ENCODE data around the gene LY86. TPM values are rescaled to one million over a fixed set of nuclear protein-coding genes. Genes with fewer than 3 reads are reported as not detected.

LY86 gene
- total and polyA plus RNA-seq, 2 donors (not counting 1 experiment from before 2014, with no cell fraction given): 68.7 to 90.2 TPM

- ChIA-PET POLR2A (no interaction called here), CTCF (interaction anchor here (1.3 to 1.9 kb wide), 3 partner anchors 12 to 481 kb away, joined by 4 to 5 read pairs (median 5); no protein-coding TSS in a partner anchor)
- H3K36me3 ChIP-seq (replicated peaks in 1 of 2; ENCODE audit: control extremely low read depth in 1 of 2, control insufficient read depth in 1 of 2, extremely low read depth in 1 of 2, insufficient read depth in 2 of 2, low read length in 1 of 2): no peaks in the 10 kb centered on the region
- ATAC-seq (ENCODE audit: low read depth) (no peak), DNase-seq (no peak)
- peaks cover 0 to 7% (median 2%) of the 10 kb centered on the region in 3 donors for H3K9me3 ChIP-seq (ENCODE audit: control extremely low read depth in 1 of 3, control insufficient read depth in 2 of 3, insufficient read depth in 1 of 3, low read length in 2 of 3)
- Mint-ChIP-seq H3K27me3 (peaks cover 18% of the 10 kb centered on the region), H3K4me1 (peaks cover 4% of the 10 kb centered on the region), H3K9me3 (ENCODE audit: insufficient read depth) (peaks cover 4% of the 10 kb centered on the region), H3K27ac (no peak overlapping the region), H3K4me3 (no peak overlapping the region)
- H2AFZ ChIP-seq (ENCODE audit: insufficient read depth, low read depth, low read length, poor library complexity, severe bottlenecking): no peak overlapping the region
- no peak overlapping the region for H3K4me2 ChIP-seq (replicated peaks; ENCODE audit: low read depth, low read length, poor library complexity, severe bottlenecking)
- intact Hi-C loops (cut with micrococcal nuclease): no loop called here
- no peak overlapping the region for H3K27ac ChIP-seq (ENCODE audit: low read length in 2 of 2)
- H4K20me1 ChIP-seq (ENCODE audit: control insufficient read depth, insufficient read depth, low read length, poor library complexity, severe bottlenecking): no peaks in the 10 kb centered on the region
- H3K4me3 ChIP-seq (ENCODE audit: control extremely low read depth in 1 of 5, extremely low read depth in 1 of 5, insufficient read depth in 1 of 5, low read depth in 2 of 5, low read length in 4 of 5): no peak overlapping the region
- peaks cover 0 to 8% (median 0%) of the 10 kb centered on the region in 4 experiments for H3K27me3 ChIP-seq (replicated peaks in 1 of 4; ENCODE audit: control extremely low read depth in 1 of 4, control insufficient read depth in 3 of 4, insufficient read depth in 4 of 4, low read length in 3 of 4)
- no peak overlapping the region for H3K9ac ChIP-seq (ENCODE audit: low read length)
- no peaks in the 10 kb centered on the region for H3K79me2 ChIP-seq (ENCODE audit: control insufficient read depth, insufficient read depth, low read length)
- no peaks in the 10 kb centered on the region for H3K4me1 ChIP-seq (ENCODE audit: control insufficient read depth in 2 of 2, insufficient read depth in 2 of 2, low read length in 2 of 2)
- no peak for TF ChIP-seq CTCF (IDR thresholded peaks at IDR 0.05)
- TF ChIP-seq EZH2 (IDR thresholded peaks at IDR 0.05; ENCODE audit: borderline replicate concordance, insufficient read depth, low read depth, low read length, poor library complexity, severe bottlenecking): no peak
- WGBS (ENCODE audit: insufficient coverage): 91% methylated on average over 4 of the region's 4 CpGs
These were observed 49.5 kb upstream of the LY86 start for GRCh38 chr6:6539036-6539435.

GRCh38 chr6:6542357-6542756, 46.2 kb upstream of the LY86 start:
- H4K20me1 ChIP-seq (ENCODE audit: control insufficient read depth, insufficient read depth, low read length, poor library complexity, severe bottlenecking): no peaks in the 10 kb centered on the region
- ChIA-PET POLR2A (no interaction called here), CTCF (interaction anchor here (0.8 to 2.0 kb wide), 3 partner anchors 48 to 485 kb away, joined by 3 to 7 read pairs (median 3); no protein-coding TSS in a partner anchor)
- no peak overlapping the region for H3K9ac ChIP-seq (ENCODE audit: low read length)
- H3K27ac ChIP-seq (ENCODE audit: low read length in 2 of 2): no peak overlapping the region
- Mint-ChIP-seq H3K27ac (no peak overlapping the region), H3K4me3 (no peak overlapping the region), H3K9me3 (ENCODE audit: insufficient read depth) (peaks cover 4% of the 10 kb centered on the region), H3K27me3 (peaks cover 37% of the 10 kb centered on the region), H3K4me1 (peaks cover 13% of the 10 kb centered on the region)
- no peak overlapping the region for H3K4me3 ChIP-seq (ENCODE audit: control extremely low read depth in 1 of 5, extremely low read depth in 1 of 5, insufficient read depth in 1 of 5, low read depth in 2 of 5, low read length in 4 of 5)
- peaks cover 14 to 15% of the 10 kb centered on the region in 2 donors for H3K4me1 ChIP-seq (ENCODE audit: control insufficient read depth in 2 of 2, insufficient read depth in 2 of 2, low read length in 2 of 2)
- DNase-seq (no peak), ATAC-seq (ENCODE audit: low read depth) (no peak)
- peaks cover 0 to 28% (median 9%) of the 10 kb centered on the region in 4 experiments for H3K27me3 ChIP-seq (replicated peaks in 1 of 4; ENCODE audit: control extremely low read depth in 1 of 4, control insufficient read depth in 3 of 4, insufficient read depth in 4 of 4, low read length in 3 of 4)
- no peaks in the 10 kb centered on the region for H3K36me3 ChIP-seq (replicated peaks in 1 of 2; ENCODE audit: control extremely low read depth in 1 of 2, control insufficient read depth in 1 of 2, extremely low read depth in 1 of 2, insufficient read depth in 2 of 2, low read length in 1 of 2)
- H3K9me3 ChIP-seq (ENCODE audit: control extremely low read depth in 1 of 3, control insufficient read depth in 2 of 3, insufficient read depth in 1 of 3, low read length in 2 of 3): peaks cover 0 to 10% (median 2%) of the 10 kb centered on the region in 3 donors
- intact Hi-C loops (cut with micrococcal nuclease): no loop called here
- no peaks in the 10 kb centered on the region for H3K79me2 ChIP-seq (ENCODE audit: control insufficient read depth, insufficient read depth, low read length)
- no peak overlapping the region for H2AFZ ChIP-seq (ENCODE audit: insufficient read depth, low read depth, low read length, poor library complexity, severe bottlenecking)
- no peak overlapping the region for H3K4me2 ChIP-seq (replicated peaks; ENCODE audit: low read depth, low read length, poor library complexity, severe bottlenecking)
- TF ChIP-seq CTCF (IDR thresholded peaks at IDR 0.05) (no peak), EZH2 (IDR thresholded peaks at IDR 0.05; ENCODE audit: borderline replicate concordance, insufficient read depth, low read depth, low read length, poor library complexity, severe bottlenecking) (no peak)
- WGBS (ENCODE audit: insufficient coverage): no CpG with 5 or more reads among the region's 2 CpGs

All from B cell (primary cell).